K562 (cell line): ENCODE data around the gene SPEM2. TPM values are rescaled to one million over a fixed set of nuclear protein-coding genes. Genes with fewer than 3 reads are reported as not detected.

Experiments used
- ATAC-seq: fragments of 200-7000 bp; cut with Tn5 transposase; 3 replicates; pipeline ENCODE4 v1.9.1; 2020; ENCODE audit warnings: moderate library complexity
- BruUV-seq: library from RNA; stranded (reverse); fragments of 400-500 nt; replicated peaks from 2 replicates; lab custom pipeline; 2021; lab: Mats Ljungman, UMichigan
- CTCF ChIA-PET: fragments of 300-600 bp; formaldehyde crosslinking; extraction: SDS; loops from one replicate; lab custom pipeline; 2021; ENCODE audit warnings: low intra/inter-chr PET ratio; lab: Yijun Ruan, JAX
- POLR2A ChIA-PET: fragments of 300-600, 350-650 bp; sonication (Branson Sonifier 250); formaldehyde crosslinking; extraction: SDS; loops from one replicate; lab custom pipeline; 2021; ENCODE audit warnings: antibody characterized with exemption, inconsistent platforms; lab: Yijun Ruan, JAX
- DNase-seq, 4 experiments: peaks; one replicate each; pipeline versions ENCODE4 v3.0.0 to v3.0.0-alpha.2; 2011 to 2018; ENCODE audit warnings: low spot score in 3 of 4, mixed read lengths in 3 of 4; ENCODE audit errors: extremely low read depth in 1 of 4
- FAIRE-seq: peaks from 2 replicates; lab custom pipeline; 2011; peaks lifted over from hg19 to GRCh38; lab: Jason Lieb, UNC
- H2AFZ ChIP-seq: 2 replicates; pipeline ENCODE4 v1.6.0; 2011; ENCODE audit warnings: low read depth, low read length, control low read depth, inconsistent platforms
- H3K27ac ChIP-seq: fragments of 200-600 bp; 3 replicates; pipeline ENCODE4 v1.8.0; 2011; ENCODE audit warnings: low read depth, mild to moderate bottlenecking, control low read depth, inconsistent platforms, low read length, moderate library complexity, mixed read lengths; ENCODE audit errors: extremely low read depth
- H3K27me3 ChIP-seq, 2 experiments: fragments of 300-600 bp in 1 of 2; 2 replicates in 1 of 2; 3 replicates in 1 of 2; pipeline versions ENCODE4 v1.6.0 to v1.8.0; 2011; ENCODE audit warnings: inconsistent platforms in 2 of 2, low read length in 2 of 2, mild to moderate bottlenecking in 1 of 2, mixed read lengths in 1 of 2, moderate library complexity in 1 of 2; ENCODE audit not compliant: control insufficient read depth in 2 of 2, insufficient read depth in 2 of 2
- H3K36me3 ChIP-seq: fragments of 300-600 bp; 3 replicates; pipeline ENCODE4 v1.8.0; 2011; ENCODE audit warnings: mild to moderate bottlenecking, low read length, inconsistent platforms; ENCODE audit not compliant: control insufficient read depth, insufficient read depth
- H3K4me1 ChIP-seq, 2 experiments: fragments of 200-600 bp in 1 of 2; replicated peaks in 1 of 2; 2 replicates in 1 of 2; 3 replicates in 1 of 2; pipeline versions ENCODE4 v1.5.1 to v1.8.0; 2011; ENCODE audit warnings: inconsistent platforms in 2 of 2, low read length in 2 of 2, mild to moderate bottlenecking in 1 of 2, mixed read lengths in 1 of 2, moderate library complexity in 1 of 2; ENCODE audit not compliant: control insufficient read depth in 2 of 2, insufficient read depth in 2 of 2
- H3K4me2 ChIP-seq: 2 replicates; pipeline ENCODE4 v1.6.1; 2011; ENCODE audit warnings: low read length, control low read depth, inconsistent platforms, mixed read lengths; ENCODE audit not compliant: insufficient read depth
- H3K4me3 ChIP-seq: fragments of 200-600 bp; sonication (generic), shearing (Covaris generic); 2 replicates; pipeline ENCODE4 v1.5.1; 2016; ENCODE audit warnings: control low read depth, inconsistent platforms
- H3K79me2 ChIP-seq: fragments of 200-600 bp; 3 replicates; pipeline ENCODE4 v1.8.0; 2011; ENCODE audit warnings: low read length, inconsistent platforms; ENCODE audit not compliant: control insufficient read depth, insufficient read depth
- H3K9ac ChIP-seq, 2 experiments: 2 replicates each; pipeline versions ENCODE4 v1.6.0 to v1.6.1; 2011; ENCODE audit warnings: low read depth in 2 of 2, low read length in 2 of 2, control low read depth in 1 of 2, inconsistent platforms in 1 of 2, mild to moderate bottlenecking in 1 of 2, mixed read lengths in 1 of 2; ENCODE audit not compliant: insufficient read depth in 1 of 2
- H3K9me1 ChIP-seq: one replicate; pipeline ENCODE4 v1.6.0; 2011; ENCODE audit warnings: inconsistent platforms, mild to moderate bottlenecking, low read length, moderate library complexity; ENCODE audit not compliant: control insufficient read depth, insufficient read depth
- H3K9me3 ChIP-seq: replicated peaks from 2 replicates; pipeline ENCODE4 v1.5.1; 2011; ENCODE audit warnings: low read depth, low read length, inconsistent platforms; ENCODE audit not compliant: control insufficient read depth, insufficient read depth
- H4K20me1 ChIP-seq: replicated peaks from 2 replicates; pipeline ENCODE4 v1.6.1; 2011; ENCODE audit warnings: low read length, inconsistent platforms, mixed read lengths; ENCODE audit not compliant: control insufficient read depth, insufficient read depth
- DDX20 ChIP-seq: fragments of 450-650 bp; IDR thresholded peaks from 2 replicates; pipeline ENCODE4 v1.6.1; 2016; ENCODE audit warnings: missing genetic modification characterization, low read depth, mild to moderate bottlenecking, missing compliant biosample characterization, moderate library complexity
- DIDO1 ChIP-seq: fragments of 450-650 bp; IDR thresholded peaks from 2 replicates; pipeline ENCODE4 v1.6.1; 2016; ENCODE audit warnings: low read depth, missing biosample characterization, missing genetic modification characterization
- HIVEP1 ChIP-seq: fragments of 250-450 bp; sonication (Bioruptor Pico); IDR thresholded peaks from 2 replicates; pipeline ENCODE4 v1.4.0; 2020; ENCODE audit warnings: mild to moderate bottlenecking
- KLF1 ChIP-seq: fragments of 450-650 bp; IDR thresholded peaks from 2 replicates; pipeline ENCODE4 v1.6.1; 2016; ENCODE audit warnings: missing genetic modification characterization, missing compliant biosample characterization
- NR3C1 ChIP-seq: sonication (generic); formaldehyde crosslinking; IDR thresholded peaks from 2 replicates; pipeline ENCODE4 v1.8.1; 2022; ENCODE audit warnings: missing genetic modification reagents
- PHF20 ChIP-seq: fragments of 450-650 bp; IDR thresholded peaks from 2 replicates; pipeline ENCODE4 v1.6.1; 2018; ENCODE audit not compliant: partially characterized antibody
- ZKSCAN8 ChIP-seq: fragments of 200-800 bp; sonication (Bioruptor generic); IDR thresholded peaks from 2 replicates; pipeline ENCODE4 v1.6.1; 2016; ENCODE audit warnings: missing genetic modification characterization, missing compliant biosample characterization
- ZNF121 ChIP-seq: sonication (generic); formaldehyde crosslinking; conservative IDR thresholded peaks from 2 replicates; pipeline ENCODE4 v1.8.0; 2022; ENCODE audit warnings: missing genetic modification reagents
- ZNF143 ChIP-seq: sonication (generic); formaldehyde crosslinking; IDR thresholded peaks from 2 replicates; pipeline ENCODE4 v1.9.0; 2022; ENCODE audit warnings: mild to moderate bottlenecking, missing genetic modification reagents
- WGBS: fragments of 100-300 bp; shearing (Covaris generic); methylation state at CpG from one replicate; pipeline ENCODE4 v1.1.6; 2016; ENCODE audit warnings: low coverage, mixed read lengths; ENCODE audit not compliant: insufficient coverage; ENCODE audit errors: missing lambda C conversion rate; 5-methylcytosine and 5-hydroxymethylcytosine counted together
- in situ Hi-C: fragments of 300-500 bp; cut with MboI; formaldehyde crosslinking; loops from 4 replicates; pipeline ENCODE4 v1.15.0; 2018; ENCODE audit warnings: inconsistent platforms, mixed read lengths
- intact Hi-C: fragments of 100-400 bp; cut with micrococcal nuclease; formaldehyde crosslinking; loops from 2 replicates; pipeline ENCODE4 v1.14.2; 2022
- polyA plus RNA-seq, 8 experiments: library from polyadenylated mRNA; depleted of rRNA in 4 of 8; stranded (reverse) in 5 of 8; unstranded in 3 of 8; fragments of >200 nt; fragmentation: Nextera tagmentation in 2 of 8; fragmentation: Illumina TruSeq in 1 of 8; extraction: Ambion mirVana in 2 of 8; extraction: Trizol in 1 of 8; gene quantifications; 2 replicates each; pipeline versions ENCODE4 v1.2.1 to v1.2.3, GENCODE V29; 2011 to 2014; ENCODE audit warnings: inconsistent platforms in 1 of 8, missing spikeins in 1 of 8
- total RNA-seq, 7 experiments: library from RNA; depleted of rRNA in 6 of 7; stranded (reverse); fragments of >200 nt in 6 of 7; fragmentation: Illumina TruSeq in 2 of 7; extraction: Trizol in 2 of 7; gene quantifications; 2 replicates each; pipeline versions ENCODE4 v1.2.1 to v1.2.3, GENCODE V29; 2011 to 2021; ENCODE audit warnings: low replicate concordance in 1 of 7
- TF ChIP-seq, protein P1 (sequence below): fragments of 250-450 bp; sonication (Bioruptor Pico); IDR thresholded peaks from 2 replicates; pipeline ENCODE4 v1.4.0; 2020; ENCODE audit warnings: borderline replicate concordance

The SPEM2 gene
- total and polyA plus RNA-seq, 9 of the 15 experiments (the other 6 are each of a cell fraction or from before 2014, with no cell fraction given), result not detected

- no peak for TF ChIP-seq NR3C1 (CRISPR knock-in tag)
- TF ChIP-seq, protein P1, sequence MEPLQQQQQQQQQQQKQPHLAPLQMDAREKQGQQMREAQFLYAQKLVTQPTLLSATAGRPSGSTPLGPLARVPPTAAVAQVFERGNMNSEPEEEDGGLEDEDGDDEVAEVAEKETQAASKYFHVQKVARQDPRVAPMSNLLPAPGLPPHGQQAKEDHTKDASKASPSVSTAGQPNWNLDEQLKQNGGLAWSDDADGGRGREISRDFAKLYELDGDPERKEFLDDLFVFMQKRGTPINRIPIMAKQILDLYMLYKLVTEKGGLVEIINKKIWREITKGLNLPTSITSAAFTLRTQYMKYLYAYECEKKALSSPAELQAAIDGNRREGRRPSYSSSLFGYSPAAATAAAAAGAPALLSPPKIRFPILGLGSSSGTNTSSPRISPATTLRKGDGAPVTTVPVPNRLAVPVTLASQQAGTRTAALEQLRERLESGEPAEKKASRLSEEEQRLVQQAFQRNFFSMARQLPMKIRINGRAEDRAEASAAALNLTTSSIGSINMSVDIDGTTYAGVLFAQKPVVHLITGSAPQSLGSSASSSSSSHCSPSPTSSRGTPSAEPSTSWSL (CRISPR knock-in tag), result no peak
- no peak for TF ChIP-seq DIDO1 (tag)
These were observed 17.1 kb upstream of the SPEM2 start (continued) for GRCh38 chr17:7408252-7408727.

GRCh38 chr17:7408863-7409262 is 16.6 kb upstream of the SPEM2 start:
- in situ Hi-C loops (no loop called here), intact Hi-C loops (no loop called here)
- Histone ChIP-seq H3K27me3 (no peaks in the 10 kb centered on the region), H3K4me3 (no peak overlapping the region), H2AFZ (no peak overlapping the region), H3K36me3 (0 out of 3 replicates have a peak, but pooled peaks cover 3% of the 10 kb centered on the region), H3K4me2 (no peak overlapping the region), H3K27ac (no peak overlapping the region), H3K9me1 (no peaks in the 10 kb centered on the region), H4K20me1 (no peaks in the 10 kb centered on the region), H3K4me1 (peaks cover 4 to 22% of the 10 kb centered on the region in 2 experiments; a peak in 3 of 5 replicates), H3K9me3 (no peaks in the 10 kb centered on the region), H3K79me2 (no peaks in the 10 kb centered on the region), H3K9ac (no peak overlapping the region)
- DNase-seq (no peak), FAIRE-seq (no peak), ATAC-seq (no peak)
- CTCF ChIA-PET, result no interaction called here
- BruUV-seq, result no TSS peak
- TF ChIP-seq ZNF121 (CRISPR knock-in tag) (no peak), ZNF143 (CRISPR knock-in tag) (no peak), DDX20 (tag) (no peak), PHF20 (no peak), KLF1 (tag) (no peak), HIVEP1 (CRISPR knock-in tag) (no peak), ZKSCAN8 (CRISPR knock-in tag) (no peak)
- 75% methylated on average over 4 of the region's 6 CpGs for WGBS
- POLR2A ChIA-PET, result no interaction called here
